HG03565 (cell line): ENCODE measurements around the gene ADARB1.

Experiments
- ATAC-seq: cut with Tn5 transposase; IDR thresholded peaks from one replicate; pipeline ENCODE4 v1.9.1; 2021; ENCODE audit warnings: mild to moderate bottlenecking, moderate library complexity; ENCODE audit not compliant: unreplicated experiment

Gene ADARB1

DNA sequence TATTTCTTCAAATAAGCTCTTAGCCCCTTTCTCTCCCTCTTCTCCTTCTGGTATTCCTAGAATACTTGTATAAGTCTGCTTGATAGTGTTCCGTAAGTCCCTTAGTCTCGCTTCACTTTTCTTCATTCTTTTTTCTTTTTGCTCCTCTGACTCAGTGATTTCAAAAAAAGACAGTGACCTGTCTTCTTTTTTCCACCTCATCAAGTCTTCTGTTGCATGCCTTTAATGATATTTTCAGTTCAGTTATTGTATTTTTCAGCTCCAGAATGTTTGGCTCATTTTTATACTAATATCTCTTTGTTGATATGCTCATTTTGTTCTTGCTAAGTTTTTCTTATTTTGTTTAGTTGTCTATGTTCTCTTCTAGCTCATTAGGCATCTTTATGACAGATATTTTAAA is 115.6 kb downstream of the ADARB1 start:
- no peak for ATAC-seq

DNA sequence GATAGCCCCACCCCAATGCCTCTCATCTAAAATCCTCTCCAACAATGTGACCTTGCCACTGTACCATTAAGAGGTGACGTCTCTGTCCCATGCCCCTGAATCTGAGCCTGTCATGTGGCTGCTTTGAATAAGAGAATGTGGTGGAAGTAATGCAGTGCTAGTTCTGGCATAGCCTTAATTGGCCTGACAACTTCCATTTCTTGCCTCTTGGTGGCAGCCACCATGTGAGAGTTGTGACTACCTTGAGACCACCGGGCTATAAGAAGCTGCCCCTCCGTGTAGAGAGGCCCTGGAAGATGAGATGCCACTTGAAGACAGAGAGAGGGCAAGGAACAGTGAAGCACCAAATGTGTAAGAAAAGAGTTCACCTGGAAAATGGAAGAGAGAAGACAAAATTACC is 118.0 kb downstream of the ADARB1 start:
- no peak for ATAC-seq

DNA sequence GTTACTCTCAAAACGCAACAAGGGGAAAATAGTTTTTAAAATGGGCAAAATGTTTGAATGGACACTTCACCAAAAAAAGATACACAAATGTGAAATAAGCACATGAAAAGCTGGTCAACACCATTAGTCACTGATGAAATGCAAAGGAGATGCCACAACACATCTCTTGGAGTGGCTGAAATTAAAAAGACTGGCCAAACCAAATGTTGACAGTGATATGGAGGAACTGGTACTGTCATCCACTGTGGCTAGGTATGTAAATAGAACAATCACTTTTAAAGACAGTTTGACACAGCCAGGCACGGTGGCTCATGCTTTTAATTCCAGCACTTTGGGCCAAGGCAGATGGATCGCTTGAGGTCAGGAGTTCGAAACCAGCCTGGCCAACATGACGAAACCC is 122.2 kb downstream of the ADARB1 start:
- no peak for ATAC-seq

DNA sequence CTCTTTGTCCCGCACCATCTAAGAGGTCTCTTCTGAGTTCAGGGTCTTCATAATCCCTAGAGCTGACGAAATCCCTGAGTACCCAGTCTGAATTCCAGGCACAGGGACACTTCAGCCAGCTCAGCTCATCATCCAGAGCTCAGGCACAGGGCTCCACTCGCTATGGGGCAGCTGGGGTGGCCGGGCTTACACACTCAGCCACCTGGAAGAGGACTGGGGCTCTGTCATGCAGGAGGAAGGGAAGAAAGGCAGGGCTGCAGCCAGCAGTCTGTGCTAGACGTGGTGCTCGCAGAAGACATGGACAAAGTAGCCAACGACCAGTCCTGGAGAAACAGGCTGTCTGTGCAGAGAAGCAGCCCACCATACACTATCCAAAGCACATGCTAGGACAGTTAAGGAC is 124.8 kb downstream of the ADARB1 start:
- ATAC-seq, result no peak

DNA sequence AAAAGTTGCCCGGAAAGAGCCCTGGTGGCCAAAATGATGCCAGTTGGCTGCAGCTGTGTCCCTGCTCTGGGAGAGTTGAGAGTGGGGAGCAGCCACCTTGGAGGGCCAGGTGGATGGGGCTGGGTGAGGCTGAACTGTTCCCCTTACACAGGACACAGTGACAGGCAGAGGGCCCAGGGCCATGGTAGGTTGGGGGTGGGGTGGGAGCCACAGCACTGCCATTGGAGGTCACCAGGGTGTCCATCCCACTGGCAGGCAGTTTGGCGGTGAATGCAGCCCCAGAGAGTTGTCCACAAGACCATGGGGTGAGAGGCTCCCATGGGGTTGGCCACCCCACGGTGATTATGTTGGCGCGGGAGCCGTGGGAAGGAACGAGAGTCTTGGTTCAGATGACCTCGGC is 125.7 kb downstream of the ADARB1 start:
- ATAC-seq, result no peak

DNA sequence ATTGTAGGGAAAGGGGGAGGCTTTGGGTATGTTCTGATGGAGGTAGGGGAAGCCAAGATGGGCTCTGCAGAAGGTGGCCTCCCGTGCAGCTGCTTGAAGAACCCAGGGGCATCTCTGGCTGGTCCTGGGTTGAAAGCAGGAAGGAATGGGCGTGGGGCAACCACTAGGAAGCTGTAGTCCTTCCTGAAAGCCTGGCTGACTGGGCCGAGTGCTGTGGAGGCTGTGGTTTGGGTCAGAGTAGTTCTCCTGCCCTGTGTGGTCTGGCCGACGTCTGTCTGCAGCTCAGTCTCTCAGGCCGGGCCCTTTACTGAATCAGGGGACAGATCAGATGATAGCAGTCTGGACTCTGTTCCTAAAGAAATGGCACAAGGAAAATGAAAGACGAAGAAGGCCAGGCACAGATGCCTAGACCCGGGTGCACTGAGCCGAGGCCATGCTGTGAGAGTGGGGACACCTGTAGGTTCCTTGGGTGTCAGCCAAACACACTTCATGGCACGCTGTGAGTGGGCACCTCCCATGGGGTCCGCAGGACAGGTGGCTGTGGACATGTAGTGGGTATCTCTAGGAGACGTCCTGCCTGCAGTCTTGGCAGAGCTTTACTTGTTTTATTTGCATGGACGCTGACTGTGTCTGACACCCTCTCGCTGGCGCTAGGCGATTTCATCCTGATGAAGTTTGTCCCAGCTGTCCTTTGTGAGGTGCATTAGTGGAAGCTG is 126.4 kb downstream of the ADARB1 start:
- ATAC-seq, result no peak

DNA sequence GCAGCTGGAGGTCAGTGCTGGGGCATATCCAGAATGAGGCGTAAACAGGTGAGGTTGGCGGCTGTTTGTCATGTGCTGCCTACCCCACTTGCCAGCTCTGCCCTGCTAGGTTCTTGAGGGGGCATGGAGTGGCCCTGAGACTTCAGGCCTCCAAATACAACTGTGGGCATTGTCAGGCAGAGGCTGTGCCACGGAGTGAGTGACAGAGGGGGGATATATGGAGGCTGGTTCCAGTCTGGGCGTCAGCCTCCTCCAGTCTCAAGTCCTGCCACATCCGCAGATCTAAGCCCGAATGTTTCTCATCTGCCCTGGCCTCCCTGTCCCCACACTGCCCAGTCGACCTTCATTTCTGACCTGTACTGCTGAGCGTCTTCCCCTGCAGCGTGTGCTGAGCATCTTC is 128.0 kb downstream of the ADARB1 start:
- no peak for ATAC-seq

DNA sequence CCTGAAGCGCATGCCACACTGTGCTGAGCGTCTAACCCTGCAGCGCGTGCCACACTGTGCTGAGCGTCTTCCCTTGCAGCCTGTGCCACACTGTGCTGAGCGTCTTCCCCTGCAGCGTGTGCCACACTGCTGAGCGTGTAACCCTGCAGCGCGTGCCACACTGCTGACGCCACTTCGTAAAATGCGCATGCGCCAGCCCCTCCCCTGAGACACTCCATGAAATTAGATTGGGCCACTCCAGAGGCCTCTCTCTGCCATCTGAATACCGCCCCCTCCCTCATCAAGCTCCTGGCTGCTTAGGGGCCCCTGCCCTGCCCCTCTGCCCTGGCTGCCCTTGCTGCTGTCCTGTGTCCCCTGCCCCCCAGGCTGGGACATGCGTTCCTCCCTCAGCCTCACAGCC is 128.5 kb downstream of the ADARB1 start:
- no peak for ATAC-seq

DNA sequence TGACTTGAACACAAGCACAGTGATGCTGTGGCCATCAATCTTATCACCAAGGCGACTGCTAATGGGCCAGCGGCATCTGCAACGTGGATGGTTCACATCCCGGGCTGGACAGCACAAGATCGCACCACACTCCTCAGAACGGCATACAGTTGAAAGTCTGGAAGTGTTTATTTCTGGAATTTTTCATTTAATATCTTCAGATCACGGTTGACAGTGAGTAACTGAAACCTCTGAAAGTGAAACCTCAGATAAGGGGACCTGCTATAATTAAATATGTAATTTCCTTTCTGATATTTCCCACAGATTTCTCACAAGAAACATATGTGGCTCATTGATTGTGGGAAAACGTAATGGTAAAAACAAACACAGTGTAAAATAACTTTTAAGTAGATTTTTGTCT is 129.6 kb downstream of the ADARB1 start:
- ATAC-seq, result no peak

DNA sequence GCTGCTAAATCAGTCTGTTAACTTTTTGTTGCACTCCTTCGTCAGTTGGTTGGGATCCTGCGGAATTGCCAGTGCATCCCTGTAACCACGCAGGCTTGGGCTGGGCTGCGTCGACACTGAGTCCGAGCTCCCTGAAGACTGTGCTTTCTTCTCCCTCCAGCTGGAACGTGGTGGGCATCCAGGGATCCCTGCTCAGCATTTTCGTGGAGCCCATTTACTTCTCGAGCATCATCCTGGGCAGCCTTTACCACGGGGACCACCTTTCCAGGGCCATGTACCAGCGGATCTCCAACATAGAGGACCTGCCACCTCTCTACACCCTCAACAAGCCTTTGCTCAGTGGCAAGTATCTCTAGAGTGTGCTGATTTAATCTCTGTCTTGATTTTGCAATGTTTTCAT is 130.0 kb downstream of the ADARB1 start:
- no peak for ATAC-seq

DNA sequence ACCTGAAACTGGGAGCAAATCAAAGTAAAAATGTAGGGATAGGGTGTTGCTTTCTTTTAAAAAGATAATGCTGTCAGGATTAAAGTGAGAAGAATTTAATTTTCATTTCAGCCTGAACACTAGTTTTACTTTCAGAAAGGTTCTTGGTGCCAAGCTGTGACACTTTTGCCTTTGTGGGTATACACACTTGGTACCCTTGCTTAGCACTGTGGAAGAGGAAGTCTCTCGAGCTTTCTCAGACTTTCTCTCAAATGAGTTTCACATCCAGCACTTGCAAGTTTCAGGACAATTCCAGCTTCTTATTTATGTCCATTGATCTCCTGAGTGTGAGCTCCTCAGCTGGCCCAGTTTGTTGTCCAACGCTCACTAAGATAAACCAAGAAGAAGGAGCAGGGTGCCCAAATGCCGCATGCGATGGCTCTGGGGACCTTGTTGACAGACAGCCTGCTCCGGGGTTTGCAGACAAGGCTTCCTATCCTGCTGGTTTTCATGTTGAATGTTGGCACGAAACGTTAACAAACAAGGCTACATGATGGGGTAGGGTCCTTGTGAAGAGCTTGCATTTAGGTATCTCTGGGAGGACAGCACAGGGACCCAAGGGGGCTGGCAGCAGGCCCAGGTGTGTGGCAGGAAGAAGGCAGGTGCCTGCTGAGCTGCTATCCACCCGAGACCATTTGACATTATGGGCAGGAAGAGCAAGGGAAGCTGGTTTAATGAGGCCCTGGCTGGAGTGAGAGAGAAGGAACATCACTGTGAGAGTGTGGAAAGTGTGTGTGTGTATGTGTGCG is 133.7 kb downstream of the ADARB1 start:
- ATAC-seq, result no peak

DNA sequence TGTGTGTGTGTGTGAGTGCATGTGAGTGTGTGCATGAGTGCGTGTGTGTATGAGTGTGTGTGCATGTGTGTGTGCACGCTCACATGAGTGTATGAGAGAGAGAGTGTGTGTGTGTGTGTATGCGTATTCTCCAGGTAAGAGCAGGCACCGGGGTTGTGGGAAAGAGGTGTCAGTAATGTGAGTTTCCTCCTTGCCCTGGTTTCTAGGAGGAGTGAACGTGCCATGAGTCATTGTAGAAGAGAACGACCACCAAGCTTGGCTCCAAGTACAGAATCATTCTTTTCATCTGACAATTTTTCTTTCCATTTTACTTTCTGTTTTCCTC is 134.2 kb downstream of the ADARB1 start:
- ATAC-seq, result no peak

DNA sequence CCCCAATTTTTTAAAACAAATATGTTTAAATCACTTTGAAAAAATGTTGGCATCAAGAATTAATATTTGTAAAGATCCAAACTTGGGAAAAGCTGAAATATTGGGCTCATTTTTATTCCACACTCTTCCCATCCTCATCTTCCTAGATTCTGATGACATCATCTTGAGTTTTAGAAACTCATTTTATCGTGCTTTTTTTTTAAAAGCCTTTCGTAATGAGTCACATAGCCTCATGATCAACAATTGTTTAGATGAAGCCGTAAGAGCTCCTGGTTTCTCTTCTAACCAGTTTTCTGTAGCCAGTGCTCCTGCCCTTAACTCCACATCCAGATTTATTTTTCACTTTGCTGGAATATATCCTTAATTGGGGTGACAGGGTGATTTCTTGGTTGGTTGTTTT is 134.7 kb downstream of the ADARB1 start:
- ATAC-seq, result no peak

DNA sequence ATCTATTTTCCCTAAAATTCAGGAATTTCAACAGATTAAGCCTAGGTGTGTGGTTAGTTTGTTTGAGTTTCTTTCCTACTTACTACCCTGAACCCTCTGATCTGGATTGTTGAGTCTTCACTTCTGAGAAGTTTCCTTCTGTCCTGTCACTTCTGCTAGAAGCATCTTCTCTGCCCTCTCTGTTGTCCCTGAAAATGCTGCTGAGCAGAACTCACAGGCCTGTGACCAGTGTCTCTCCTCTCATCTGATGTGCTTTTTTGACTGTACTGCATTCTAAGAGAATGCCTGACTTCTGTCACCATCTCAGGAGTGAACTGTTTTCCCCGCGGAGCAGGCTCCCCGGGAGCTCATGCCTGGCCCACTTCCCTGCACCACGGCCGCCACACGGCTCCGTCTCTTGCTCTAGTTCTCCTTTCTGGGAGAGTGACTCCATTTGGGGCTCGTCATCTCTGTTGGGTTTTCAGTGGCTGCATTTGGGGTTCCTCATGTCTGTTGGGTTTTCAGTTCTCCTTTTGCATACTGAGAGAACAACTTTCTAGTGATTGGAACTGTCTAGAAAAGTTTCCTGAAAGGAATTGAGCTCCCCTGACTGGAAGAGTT is 135.4 kb downstream of the ADARB1 start:
- ATAC-seq, result no peak

DNA sequence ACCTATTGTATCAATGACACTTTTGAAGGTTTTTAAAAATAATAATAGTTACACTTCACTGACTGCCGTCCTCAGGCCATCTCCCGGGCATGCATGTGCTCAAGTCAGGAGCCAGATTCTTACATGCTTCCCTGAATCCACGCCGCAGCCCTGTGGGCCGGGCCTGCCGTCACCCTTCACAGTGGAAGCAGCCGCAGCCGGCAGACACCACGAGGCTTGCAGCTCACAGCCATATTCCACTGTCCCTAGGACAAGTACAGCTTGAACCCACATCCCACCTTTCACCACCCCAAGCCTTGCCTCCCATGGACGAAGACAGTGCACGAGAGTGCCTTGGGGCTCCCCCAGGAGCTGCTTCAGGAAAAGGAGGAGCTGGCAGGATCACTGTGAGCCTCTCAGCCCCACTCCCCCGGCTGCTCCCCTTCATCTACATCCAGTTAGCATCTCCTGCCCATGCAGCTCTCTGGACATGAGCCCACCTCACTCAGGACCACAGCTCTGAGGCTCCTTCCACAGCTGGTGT is 136.1 kb downstream of the ADARB1 start:
- no peak for ATAC-seq

DNA sequence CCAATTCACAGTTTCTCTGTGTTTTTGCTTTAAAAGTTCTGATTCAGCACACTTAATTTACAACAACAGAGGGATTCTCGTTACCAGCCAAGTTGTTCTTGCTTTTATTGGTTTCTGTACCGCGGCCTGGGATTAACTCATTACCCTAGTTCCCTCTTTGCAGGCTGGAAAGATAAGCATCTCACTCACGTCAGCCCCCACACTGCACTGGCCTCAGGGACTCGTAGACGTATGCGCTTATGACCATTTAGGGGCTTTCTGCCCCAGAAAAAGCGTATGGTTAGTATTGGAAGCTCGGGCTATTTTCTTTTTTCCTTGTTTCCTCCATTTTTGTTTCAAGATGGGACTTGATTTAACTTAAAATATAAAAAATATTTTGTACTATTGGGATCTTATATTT is 137.3 kb downstream of the ADARB1 start:
- ATAC-seq, result no peak

DNA sequence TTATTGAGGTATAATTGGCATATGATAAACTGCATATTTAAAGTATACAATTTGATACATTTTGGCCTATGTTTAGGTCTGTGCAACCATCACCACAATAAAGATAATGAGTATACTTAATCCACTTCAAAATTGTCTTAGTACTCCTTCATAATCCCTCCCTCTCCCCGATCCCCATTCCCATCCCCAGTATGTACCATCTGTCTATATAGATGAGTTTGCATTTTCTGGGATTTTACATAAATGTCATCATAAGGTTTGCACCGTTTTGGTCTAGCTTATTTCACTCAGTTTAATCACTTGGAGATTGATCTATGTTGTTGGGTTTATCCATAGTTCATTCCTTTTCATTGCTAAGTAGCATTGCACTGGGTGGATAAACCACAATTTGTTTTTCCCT is 139.0 kb downstream of the ADARB1 start:
- no peak for ATAC-seq

DNA sequence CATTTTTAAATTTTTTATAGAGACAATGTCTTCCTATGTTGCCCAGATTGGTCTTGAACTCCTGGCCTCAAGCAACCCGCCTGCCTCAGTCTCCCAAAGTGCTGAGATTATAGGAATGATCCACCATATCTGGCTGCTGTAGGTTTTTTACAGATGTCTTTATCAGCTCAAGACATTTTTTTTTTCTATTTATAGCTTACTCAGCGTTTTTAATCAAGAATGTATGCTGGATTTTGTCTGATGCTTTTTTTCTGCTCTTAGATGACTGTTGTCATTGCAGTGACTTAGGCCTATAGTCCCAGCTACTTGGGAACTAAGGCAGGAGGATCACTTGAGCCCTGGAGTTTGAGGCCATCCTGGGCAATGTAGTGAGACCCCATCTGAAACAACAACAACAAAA is 140.8 kb downstream of the ADARB1 start:
- no peak for ATAC-seq

DNA sequence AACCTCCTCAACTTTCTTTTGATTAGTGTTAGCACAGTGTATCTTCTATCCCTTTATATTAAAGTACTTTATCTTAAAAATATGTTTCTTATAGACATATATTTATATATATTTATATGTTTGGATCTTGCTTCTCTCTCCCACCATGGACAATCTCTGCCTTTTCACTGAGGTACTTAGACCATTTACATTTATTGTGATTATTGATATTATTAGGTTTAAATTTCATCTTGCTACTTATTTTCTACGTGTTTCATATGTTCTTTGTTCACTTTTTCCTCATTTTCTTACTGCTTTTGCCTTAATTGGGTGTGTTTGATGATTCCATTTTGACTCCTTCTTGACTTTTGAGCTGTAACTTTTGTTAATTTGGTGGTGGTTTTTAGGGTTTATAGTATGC is 142.6 kb downstream of the ADARB1 start:
- no peak for ATAC-seq

DNA sequence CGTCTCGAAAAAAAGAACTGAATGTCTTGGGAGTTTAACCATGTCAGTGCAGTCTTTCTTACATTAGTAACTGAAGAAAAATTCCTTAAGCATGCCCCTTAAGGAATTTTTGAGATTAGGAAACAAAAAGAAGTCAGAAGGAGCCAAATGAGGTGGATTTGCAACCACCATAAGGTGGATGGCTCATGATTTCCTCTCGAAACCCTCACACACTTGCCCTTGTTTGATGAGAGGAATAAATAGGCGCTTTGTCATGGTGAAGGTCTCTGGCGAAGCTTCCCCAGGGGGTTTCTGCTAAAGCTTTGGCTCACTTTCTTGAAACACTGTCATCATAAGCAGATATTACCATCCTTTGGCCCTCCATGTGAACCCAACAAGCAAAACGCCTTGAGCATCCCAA is 145.1 kb downstream of the ADARB1 start:
- ATAC-seq, result no peak

DNA sequence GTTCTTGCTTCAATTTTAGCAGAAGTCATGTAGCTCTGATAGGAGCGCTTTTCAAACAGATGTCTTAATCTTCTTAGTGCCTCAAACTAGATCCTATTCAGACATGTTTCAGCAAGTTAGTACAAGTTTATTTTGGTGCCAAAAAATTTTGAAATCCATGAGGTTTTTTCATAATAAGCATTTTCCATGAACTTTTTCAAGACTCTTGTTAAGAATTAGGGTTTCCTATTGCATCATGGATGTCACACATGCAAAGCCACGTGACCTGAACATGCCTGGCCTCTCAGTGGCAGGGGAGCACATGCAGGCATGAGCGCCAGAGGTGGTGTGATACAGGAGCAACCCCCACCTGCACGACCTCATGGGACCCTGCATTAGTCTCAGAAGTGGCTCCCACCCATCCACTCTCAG is 145.7 kb downstream of the ADARB1 start:
- ATAC-seq, result no peak
